PC-3 (cell line): ENCODE measurements around the gene ATIC.

ENCODE experiments used
- CTCF ChIP-seq: fragments of 300-600 bp; sonication (generic); conservative IDR thresholded peaks from 2 replicates; pipeline ENCODE4 v1.5.1; 2017; ENCODE audit warnings: antibody characterized with exemption, low read depth, mild to moderate bottlenecking, low read length
- EZH2 ChIP-seq: fragments of 300-600 bp; sonication (generic); IDR thresholded peaks from one replicate; pipeline ENCODE4 v1.6.1; 2017; ENCODE audit warnings: antibody characterized with exemption, mild to moderate bottlenecking, low read length; ENCODE audit not compliant: unreplicated experiment
- EZH2phosphoT487 ChIP-seq: fragments of 300-600 bp; sonication (generic); IDR thresholded peaks from 2 replicates; pipeline ENCODE4 v1.6.1; 2018; ENCODE audit warnings: mild to moderate bottlenecking, antibody characterized with exemption, low read length, borderline replicate concordance

- no peak for TF ChIP-seq EZH2
- TF ChIP-seq CTCF, result no peak
- no peak for TF ChIP-seq EZH2phosphoT487
Observed at GRCh38 chr2:215301994-215302393, 9.9 kb upstream of the ATIC start.
